ENCODE measurements around the gene BAD.

DNA sequence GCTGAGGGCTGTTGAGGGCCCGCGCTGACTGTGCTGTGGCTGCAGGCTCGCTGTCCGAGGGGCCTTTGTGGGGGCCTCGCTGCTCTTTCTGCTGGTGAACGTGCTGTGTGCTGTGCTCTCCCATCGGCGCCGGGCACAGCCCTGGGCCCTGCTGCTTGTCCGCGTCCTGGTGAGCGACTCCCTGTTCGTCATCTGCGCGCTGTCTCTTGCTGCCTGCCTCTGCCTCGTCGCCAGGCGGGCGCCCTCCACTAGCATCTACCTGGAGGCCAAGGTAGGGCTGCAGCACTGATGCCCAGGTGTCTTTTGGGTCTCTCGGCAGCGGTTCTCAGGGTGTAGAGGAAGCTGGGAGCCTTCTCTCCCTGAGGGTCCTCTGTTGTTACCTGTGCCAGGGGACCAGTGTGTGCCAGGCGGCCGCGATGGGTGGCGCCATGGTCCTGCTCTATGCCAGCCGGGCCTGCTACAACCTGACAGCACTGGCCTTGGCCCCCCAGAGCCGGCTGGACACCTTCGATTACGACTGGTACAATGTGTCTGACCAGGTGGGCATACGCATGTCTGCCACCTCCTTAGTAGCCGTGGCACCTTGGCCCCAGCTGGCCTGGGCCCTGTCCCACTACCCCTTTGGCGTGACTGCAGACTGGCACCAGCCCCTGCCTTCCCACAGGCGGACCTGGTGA lies 3.3 kb upstream of the BAD start:
- TF ChIP-seq, protein P1, sequence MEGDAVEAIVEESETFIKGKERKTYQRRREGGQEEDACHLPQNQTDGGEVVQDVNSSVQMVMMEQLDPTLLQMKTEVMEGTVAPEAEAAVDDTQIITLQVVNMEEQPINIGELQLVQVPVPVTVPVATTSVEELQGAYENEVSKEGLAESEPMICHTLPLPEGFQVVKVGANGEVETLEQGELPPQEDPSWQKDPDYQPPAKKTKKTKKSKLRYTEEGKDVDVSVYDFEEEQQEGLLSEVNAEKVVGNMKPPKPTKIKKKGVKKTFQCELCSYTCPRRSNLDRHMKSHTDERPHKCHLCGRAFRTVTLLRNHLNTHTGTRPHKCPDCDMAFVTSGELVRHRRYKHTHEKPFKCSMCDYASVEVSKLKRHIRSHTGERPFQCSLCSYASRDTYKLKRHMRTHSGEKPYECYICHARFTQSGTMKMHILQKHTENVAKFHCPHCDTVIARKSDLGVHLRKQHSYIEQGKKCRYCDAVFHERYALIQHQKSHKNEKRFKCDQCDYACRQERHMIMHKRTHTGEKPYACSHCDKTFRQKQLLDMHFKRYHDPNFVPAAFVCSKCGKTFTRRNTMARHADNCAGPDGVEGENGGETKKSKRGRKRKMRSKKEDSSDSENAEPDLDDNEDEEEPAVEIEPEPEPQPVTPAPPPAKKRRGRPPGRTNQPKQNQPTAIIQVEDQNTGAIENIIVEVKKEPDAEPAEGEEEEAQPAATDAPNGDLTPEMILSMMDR (IDR thresholded peaks at IDR 0.05): no peak
- no peak for TF ChIP-seq POLR2A (IDR thresholded peaks at IDR 0.05)

Data from heart left ventricle (tissue), 13 donors.